GM19099 (cell line): Measurements from ENCODE around the gene ACTA1.

ENCODE experiments used
- POLR2A ChIP-seq: IDR thresholded peaks from 3 replicates; pipeline ENCODE4 v1.6.1; 2011; ENCODE audit warnings: low read depth; ENCODE audit not compliant: insufficient read length; ENCODE audit errors: extremely low read depth

Gene ACTA1

GRCh38 chr1:229425564-229426159, 8.2 kb downstream of the ACTA1 start:
- no peak for TF ChIP-seq POLR2A

- no peak for TF ChIP-seq POLR2A
These were observed 13.1 kb downstream of the ACTA1 start for GRCh38 chr1:229420765-229421164.

GRCh38 chr1:229420224-229420623, 13.7 kb downstream of the ACTA1 start:
- TF ChIP-seq POLR2A, result no peak

- no peak for TF ChIP-seq POLR2A
These were observed 21.8 kb downstream of the ACTA1 start for GRCh38 chr1:229412056-229412455.

GRCh38 chr1:229411434-229412055, 22.3 kb downstream of the ACTA1 start:
- no peak for TF ChIP-seq POLR2A

GRCh38 chr1:229410692-229411433, 23.0 kb downstream of the ACTA1 start:
- TF ChIP-seq POLR2A, result no peak

GRCh38 chr1:229410370-229410691, 23.6 kb downstream of the ACTA1 start:
- no peak for TF ChIP-seq POLR2A

GRCh38 chr1:229409616-229410369, 24.1 kb downstream of the ACTA1 start:
- no peak for TF ChIP-seq POLR2A

GRCh38 chr1:229408458-229409037, 25.3 kb downstream of the ACTA1 start:
- TF ChIP-seq POLR2A, result no peak

- TF ChIP-seq POLR2A, result no peak
These were observed 26.5 kb downstream of the ACTA1 start for GRCh38 chr1:229407206-229408026.

- TF ChIP-seq POLR2A, result no peak
These were observed 27.1 kb downstream of the ACTA1 start for GRCh38 chr1:229406798-229407197.

GRCh38 chr1:229403573-229403972, 30.3 kb downstream of the ACTA1 start:
- TF ChIP-seq POLR2A, result no peak

- no peak for TF ChIP-seq POLR2A
These were observed 30.9 kb downstream of the ACTA1 start for GRCh38 chr1:229402993-229403392.

GRCh38 chr1:229397762-229398161, 36.1 kb downstream of the ACTA1 start:
- TF ChIP-seq POLR2A, result no peak
